HG02938 (cell line): ENCODE measurements around the gene SMAP1.

Source experiments
- ATAC-seq: cut with Tn5 transposase; IDR thresholded peaks from one replicate; pipeline ENCODE4 v1.9.1; 2021; ENCODE audit warnings: mild to moderate bottlenecking, moderate library complexity; ENCODE audit not compliant: unreplicated experiment

The SMAP1 gene

GRCh38 chr6:70667711-70668498, at the start of gene SMAP1:
Gene SMAP1, plus strand, starts transcription at chr6:70667883. Its CDS starts 141 bp downstream, at chr6:70668024.
- ATAC-seq: peak; percentile 83

- ATAC-seq: no peak
Observed at GRCh38 chr6:70620746-70621145, 46.9 kb upstream of the SMAP1 start.

- ATAC-seq: no peak
Observed at GRCh38 chr6:70622461-70622860, 45.2 kb upstream of the SMAP1 start.

- no peak for ATAC-seq
Observed at GRCh38 chr6:70625436-70625835, 42.2 kb upstream of the SMAP1 start.

- no peak for ATAC-seq
Observed at GRCh38 chr6:70627500-70628254, 40.0 kb upstream of the SMAP1 start.

- no peak for ATAC-seq
Observed at GRCh38 chr6:70629929-70630328, 37.8 kb upstream of the SMAP1 start.

- no peak for ATAC-seq
Observed at GRCh38 chr6:70633870-70634269, 33.8 kb upstream of the SMAP1 start.

- no peak for ATAC-seq
Observed at GRCh38 chr6:70636596-70636995, 31.1 kb upstream of the SMAP1 start.

- ATAC-seq: no peak
Observed at GRCh38 chr6:70638468-70638867, 29.2 kb upstream of the SMAP1 start.

- ATAC-seq: peak; percentile 86
Observed at GRCh38 chr6:70651326-70651905, 16.3 kb upstream of the SMAP1 start.

- ATAC-seq: no peak
Observed at GRCh38 chr6:70652216-70652615, 15.5 kb upstream of the SMAP1 start.

GRCh38 chr6:70657706-70658105, 10.0 kb upstream of the SMAP1 start:
- no peak for ATAC-seq

- ATAC-seq: no peak
Observed at GRCh38 chr6:70663881-70664466, 3.7 kb upstream of the SMAP1 start.

GRCh38 chr6:70666706-70667105, 977 bp upstream of the SMAP1 start:
- ATAC-seq: no peak

GRCh38 chr6:70667256-70667710, 400 bp upstream of the SMAP1 start:
- ATAC-seq: no peak

GRCh38 chr6:70668499-70668812, 773 bp downstream of the SMAP1 start:
- ATAC-seq: no peak

- ATAC-seq: no peak
Observed at GRCh38 chr6:70669133-70669532, 1.4 kb downstream of the SMAP1 start.

GRCh38 chr6:70672549-70672948, 4.9 kb downstream of the SMAP1 start:
- ATAC-seq: no peak

GRCh38 chr6:70673054-70673453, 5.4 kb downstream of the SMAP1 start:
- ATAC-seq: no peak

- ATAC-seq: no peak
Observed at GRCh38 chr6:70673601-70674000, 5.9 kb downstream of the SMAP1 start.

- no peak for ATAC-seq
Observed at GRCh38 chr6:70675822-70676221, 8.1 kb downstream of the SMAP1 start.

GRCh38 chr6:70676821-70677220, 9.1 kb downstream of the SMAP1 start:
- ATAC-seq: no peak
